GM18867 (cell line): ENCODE data around the gene CNGA2.

ENCODE experiments used
- ATAC-seq: cut with Tn5 transposase; IDR thresholded peaks from one replicate; pipeline ENCODE4 v1.9.1; 2021; ENCODE audit warnings: mild to moderate bottlenecking, moderate library complexity; ENCODE audit not compliant: unreplicated experiment

CNGA2 gene

GRCh38 chrX:151793886-151794285 is 59.3 kb downstream of the CNGA2 start:
- no peak for ATAC-seq
